Activated naive CD8-positive, alpha-beta T cell (primary cell): ENCODE measurements around the gene MT1G.

ENCODE experiments used
- H3K27ac Mint-ChIP-seq: one replicate; pipeline ENCODE4 v1.8.0; 2021; ENCODE audit warnings: mixed read lengths
- H3K27me3 Mint-ChIP-seq: one replicate; pipeline ENCODE4 v1.8.0; 2021; ENCODE audit warnings: mixed read lengths
- H3K36me3 Mint-ChIP-seq: one replicate; pipeline ENCODE4 v1.8.0; 2021; ENCODE audit warnings: mixed read lengths
- H3K4me1 Mint-ChIP-seq: one replicate; pipeline ENCODE4 v1.8.0; 2021; ENCODE audit warnings: low read depth, mixed read lengths
- H3K4me3 Mint-ChIP-seq: one replicate; pipeline ENCODE4 v1.8.0; 2021; ENCODE audit warnings: mild to moderate bottlenecking, mixed read lengths
- H3K9me3 Mint-ChIP-seq: one replicate; pipeline ENCODE4 v1.8.0; 2021; ENCODE audit warnings: low read depth, mixed read lengths

MT1G gene

DNA sequence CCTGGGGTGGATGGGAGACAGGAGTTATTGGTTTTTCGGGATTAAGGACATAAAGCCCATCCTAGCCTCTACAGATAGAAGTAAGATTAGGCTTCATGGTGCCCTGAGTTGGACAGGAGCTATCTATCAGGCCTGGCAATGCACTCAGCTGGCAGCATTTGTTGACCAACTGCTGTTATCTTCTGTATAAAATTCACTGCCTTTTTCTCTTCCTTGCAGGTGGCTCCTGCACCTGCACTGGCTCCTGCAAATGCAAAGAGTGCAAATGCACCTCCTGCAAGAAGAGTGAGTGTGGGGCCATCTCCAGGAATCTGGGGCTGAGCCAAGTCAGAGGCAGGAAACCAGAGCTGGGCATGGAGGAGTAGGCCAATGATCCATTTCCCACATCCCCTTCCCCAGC is 28.8 kb downstream of the MT1G start:
- peaks cover 41% of the 10 kb centered on the region for H3K4me1 Mint-ChIP-seq
- peaks cover 33% of the 10 kb centered on the region for H3K27me3 Mint-ChIP-seq
- H3K27ac Mint-ChIP-seq: no peak overlapping the region
- H3K9me3 Mint-ChIP-seq: no peaks in the 10 kb centered on the region
- no peak overlapping the region for H3K4me3 Mint-ChIP-seq
- no peaks in the 10 kb centered on the region for H3K36me3 Mint-ChIP-seq

DNA sequence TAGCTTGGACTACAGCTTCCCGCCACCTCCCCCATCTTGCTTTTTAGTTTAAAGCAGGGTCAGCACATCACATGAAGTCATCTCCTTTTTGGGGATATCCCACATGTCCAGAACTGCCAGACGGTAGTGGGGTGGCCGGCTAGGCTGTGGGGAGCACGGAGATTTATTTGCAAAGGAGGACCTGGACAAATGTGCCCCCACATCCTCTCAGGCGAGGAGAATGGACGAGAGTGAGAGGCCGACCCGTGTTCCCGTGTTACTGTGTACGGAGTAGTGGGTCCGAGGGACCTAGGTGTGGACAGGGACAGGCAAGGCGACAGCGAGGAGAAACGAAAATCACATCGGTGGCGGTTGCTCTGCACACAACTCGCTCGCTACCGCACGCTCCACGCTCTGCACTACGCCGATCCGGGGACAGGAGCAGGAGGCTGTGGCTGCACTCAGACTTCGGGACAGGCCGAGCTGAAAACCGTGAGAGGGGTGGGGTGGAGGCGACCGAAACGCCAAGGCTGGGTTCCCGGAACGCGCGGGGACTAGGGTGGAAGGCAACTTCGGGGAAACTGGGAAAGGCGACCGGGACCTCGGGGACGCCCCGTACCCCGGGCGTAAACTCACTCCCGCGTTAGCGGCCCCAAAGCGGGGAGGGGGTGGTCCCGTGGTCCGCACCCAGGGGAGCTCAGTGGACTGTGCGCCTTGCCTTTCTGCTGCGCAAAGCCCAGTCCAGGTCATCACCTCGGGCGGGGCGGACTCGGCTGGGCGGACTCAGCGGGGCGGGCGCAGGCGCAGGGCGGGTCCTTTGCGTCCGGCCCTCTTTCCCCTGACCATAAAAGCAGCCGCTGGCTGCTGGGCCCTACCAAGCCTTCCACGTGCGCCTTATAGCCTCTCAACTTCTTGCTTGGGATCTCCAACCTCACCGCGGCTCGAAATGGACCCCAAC is 29.8 kb downstream of the MT1G start, which contains the start of gene MT1A:
Gene MT1A, plus strand, starts transcription at position 853 of the 937 bp plus-strand sequence. Its CDS starts 73 bp downstream, at position 926.
- H3K27me3 Mint-ChIP-seq: peaks cover 41% of the 10 kb centered on the region
- no peak within 1 kb of the TSS for H3K27ac Mint-ChIP-seq
- peaks cover 34% of the 10 kb centered on the region for H3K4me1 Mint-ChIP-seq
- no peaks in the 10 kb centered on the region for H3K36me3 Mint-ChIP-seq
- no peaks in the 10 kb centered on the region for H3K9me3 Mint-ChIP-seq
- peak within 1 kb of the TSS; percentile 68 for H3K4me3 Mint-ChIP-seq

DNA sequence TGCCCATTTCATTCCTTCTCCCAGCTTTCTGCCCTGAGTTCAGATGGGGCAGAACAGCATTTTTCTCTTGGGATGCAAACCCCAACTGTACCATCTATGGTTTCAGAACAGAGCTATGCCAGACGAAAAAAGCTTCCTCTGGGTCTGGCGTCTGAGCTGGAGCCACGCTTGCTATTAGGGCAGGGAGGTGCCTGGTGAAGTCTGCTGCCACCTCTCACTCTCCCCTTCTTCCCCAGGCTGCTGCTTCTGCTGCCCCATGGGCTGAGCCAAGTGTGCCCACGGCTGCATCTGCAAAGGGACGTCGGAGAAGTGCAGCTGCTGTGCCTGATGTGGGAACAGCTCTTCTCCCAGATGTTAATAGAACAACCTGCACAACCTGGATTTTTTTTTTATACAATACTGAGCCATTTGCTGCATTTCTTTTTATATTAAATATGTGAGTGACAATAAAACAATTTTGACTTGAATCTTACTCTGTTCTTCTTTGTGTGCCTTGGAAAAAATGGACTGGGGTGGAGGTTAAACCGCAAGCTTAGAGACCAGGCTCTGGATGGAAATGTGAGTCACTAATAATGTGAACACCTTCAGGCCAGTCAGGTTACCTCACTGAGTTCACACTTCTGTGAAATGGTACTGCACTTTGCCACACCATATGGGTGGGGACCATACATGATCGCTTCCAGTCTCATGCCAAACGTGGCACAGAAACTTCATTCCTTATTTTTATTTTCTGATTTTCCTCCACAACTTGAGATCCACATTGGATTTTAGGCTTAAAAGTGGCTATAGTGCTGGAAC is 31.1 kb downstream of the MT1G start:
- Mint-ChIP-seq H3K9me3 (no peaks in the 10 kb centered on the region), H3K36me3 (no peaks in the 10 kb centered on the region), H3K27ac (no peak overlapping the region), H3K4me3 (peak overlapping the region; percentile 74), H3K4me1 (peaks cover 30% of the 10 kb centered on the region), H3K27me3 (peaks cover 45% of the 10 kb centered on the region)

DNA sequence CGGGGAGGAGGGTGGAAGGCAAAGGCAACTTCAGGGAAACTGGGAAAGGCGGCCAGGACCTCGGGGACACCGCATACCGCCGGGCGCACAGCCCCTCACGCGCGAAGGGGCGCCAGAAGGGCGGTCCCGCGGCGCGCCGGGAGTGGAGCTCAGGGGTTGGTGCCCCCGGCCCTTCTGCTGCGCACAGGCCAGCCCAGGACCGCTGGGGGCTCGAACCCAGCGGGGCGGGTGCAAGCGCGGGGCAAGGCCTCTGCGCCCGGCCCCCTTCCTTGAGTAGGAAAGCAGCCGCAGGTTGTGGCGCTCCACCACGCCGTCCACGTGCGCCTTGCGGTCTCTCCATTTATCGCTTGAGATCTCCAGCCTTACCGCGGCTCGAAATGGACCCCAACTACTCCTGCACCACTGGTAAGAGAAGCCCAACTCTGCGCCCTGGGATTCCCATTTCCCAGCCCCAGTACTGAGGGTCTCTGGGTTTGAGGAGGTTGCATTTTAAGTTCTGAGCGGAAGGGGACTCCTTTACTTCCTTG is 32.4 kb downstream of the MT1G start:
- H3K27me3 Mint-ChIP-seq: peaks cover 55% of the 10 kb centered on the region
- H3K9me3 Mint-ChIP-seq: no peaks in the 10 kb centered on the region
- H3K27ac Mint-ChIP-seq: no peak overlapping the region
- H3K36me3 Mint-ChIP-seq: no peaks in the 10 kb centered on the region
- H3K4me3 Mint-ChIP-seq: peak overlapping the region; percentile 84
- H3K4me1 Mint-ChIP-seq: peaks cover 35% of the 10 kb centered on the region

DNA sequence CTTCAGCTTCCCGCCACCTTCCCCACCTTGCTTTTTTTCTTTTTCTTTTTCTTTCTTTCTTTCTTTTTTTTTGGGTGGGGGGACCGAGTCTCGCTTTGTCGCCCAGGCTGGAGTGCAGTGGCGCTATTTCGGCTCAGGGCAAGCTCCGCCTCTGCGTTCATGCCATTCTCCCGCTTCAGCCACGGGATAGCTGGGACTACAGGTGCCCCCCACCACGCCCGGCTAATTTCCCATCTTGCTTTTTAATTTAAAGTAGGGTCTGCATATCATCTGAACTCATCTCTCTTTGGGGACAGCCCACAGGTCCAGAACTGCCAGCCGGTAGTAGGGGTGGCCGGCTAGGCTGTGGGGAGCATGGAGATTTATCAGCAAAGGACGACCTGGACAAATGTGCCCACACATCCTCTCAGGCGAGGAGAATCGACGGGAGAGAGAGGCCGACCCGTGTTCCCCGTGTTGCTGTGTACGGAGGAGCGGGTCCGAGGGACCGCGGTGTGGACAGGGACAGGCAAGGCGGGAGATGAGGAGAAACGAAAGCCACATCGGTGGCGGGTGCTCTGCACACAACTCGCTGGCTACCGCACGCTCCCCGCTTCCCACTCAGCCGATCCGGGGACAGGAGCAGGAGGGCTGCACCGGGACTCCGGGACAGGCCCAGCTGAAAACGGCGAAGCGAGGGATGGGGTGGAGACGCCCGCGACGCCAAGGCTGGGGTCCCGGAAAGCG is 33.0 kb downstream of the MT1G start:
- Mint-ChIP-seq H3K27ac (peak overlapping the region; percentile 16), H3K27me3 (peaks cover 51% of the 10 kb centered on the region), H3K4me1 (peaks cover 35% of the 10 kb centered on the region), H3K36me3 (no peaks in the 10 kb centered on the region), H3K4me3 (peak overlapping the region; percentile 84), H3K9me3 (no peaks in the 10 kb centered on the region)

DNA sequence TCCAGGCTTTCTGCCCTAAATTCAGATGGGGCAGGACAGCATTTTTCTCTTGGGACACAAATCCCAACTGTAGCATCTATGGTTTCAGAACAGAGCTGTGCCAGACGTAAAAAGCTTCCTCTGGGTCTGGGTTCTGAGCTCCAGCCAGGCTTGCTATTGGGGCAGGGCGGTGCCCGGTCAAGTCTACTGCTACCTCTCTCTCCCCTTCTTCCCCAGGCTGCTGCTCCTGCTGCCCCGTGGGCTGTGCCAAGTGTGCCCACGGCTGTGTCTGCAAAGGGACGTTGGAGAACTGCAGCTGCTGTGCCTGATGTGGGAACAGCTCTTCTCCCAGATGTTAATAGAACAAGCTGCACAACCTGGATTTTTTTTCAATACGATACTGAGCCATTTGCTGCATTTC is 34.3 kb downstream of the MT1G start:
- no peaks in the 10 kb centered on the region for H3K9me3 Mint-ChIP-seq

DNA sequence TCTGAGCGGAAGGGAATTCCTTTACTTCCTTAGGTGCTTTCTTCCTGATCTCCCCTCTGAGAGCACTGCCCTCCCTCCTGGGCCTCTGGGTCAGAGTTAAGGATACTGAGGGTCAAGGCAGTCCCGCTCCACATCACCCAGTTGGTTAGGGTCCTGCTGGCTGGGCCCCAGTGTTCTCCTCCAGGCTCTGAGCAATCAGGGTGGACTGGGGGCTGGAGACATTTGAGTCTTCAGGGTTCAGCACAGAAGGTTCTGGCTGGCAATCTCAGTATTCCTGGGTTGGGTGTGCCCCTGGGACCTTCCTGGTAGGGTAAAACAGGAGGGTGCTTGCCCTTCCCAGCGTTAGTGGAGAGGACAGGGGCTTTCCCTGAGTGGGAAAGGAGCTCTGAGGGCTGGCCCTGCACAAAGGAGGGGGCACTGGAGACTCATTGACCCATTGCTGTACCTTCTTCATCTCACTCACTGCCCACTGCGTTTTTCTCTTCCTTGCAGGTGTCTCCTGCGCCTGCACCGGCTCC is 35.0 kb downstream of the MT1G start:
- H3K27me3 Mint-ChIP-seq: peaks cover 46% of the 10 kb centered on the region

More for the DNA sequence above, 34.3 kb downstream of the MT1G start:
- no peak overlapping the region for H3K4me3 Mint-ChIP-seq
- no peaks in the 10 kb centered on the region for H3K36me3 Mint-ChIP-seq
- H3K27me3 Mint-ChIP-seq: peaks cover 47% of the 10 kb centered on the region
- peaks cover 33% of the 10 kb centered on the region for H3K4me1 Mint-ChIP-seq
- no peak overlapping the region for H3K27ac Mint-ChIP-seq

DNA sequence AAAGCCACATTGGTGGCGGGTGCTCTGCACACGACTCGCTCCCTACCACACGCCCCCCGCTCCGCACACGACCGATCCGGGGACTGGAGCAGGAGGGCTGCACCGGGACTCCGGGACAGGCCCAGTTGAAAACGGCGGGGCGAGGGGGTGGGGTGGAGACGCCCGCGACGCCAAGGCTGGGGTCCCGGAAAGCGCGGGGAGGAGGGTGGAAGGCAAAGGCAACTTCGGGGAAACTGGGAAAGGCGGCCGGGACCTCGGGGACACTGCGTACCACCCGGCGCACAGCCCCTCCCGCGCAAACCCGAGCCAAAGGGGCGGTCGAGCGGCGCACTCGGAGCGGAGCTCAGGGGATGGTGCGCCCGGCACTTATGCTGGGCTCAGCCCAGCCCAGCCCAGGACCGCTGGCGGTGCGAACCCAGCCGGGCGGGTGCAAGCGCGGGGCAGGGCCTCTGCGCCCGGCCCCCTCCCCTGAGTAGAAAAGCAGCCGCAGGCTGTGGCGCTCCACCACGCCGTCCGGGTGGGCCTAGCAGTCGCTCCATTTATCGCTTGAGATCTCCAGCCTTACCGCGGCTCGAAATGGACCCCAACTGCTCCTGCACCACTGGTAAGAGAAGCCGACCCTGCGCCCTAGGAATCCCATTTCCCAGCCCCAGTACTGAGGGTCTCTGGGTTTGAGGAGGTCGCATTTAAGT is 35.6 kb downstream of the MT1G start, which contains the start of gene MT1M:
Gene MT1M, plus strand, starts transcription at position 504 of the 692 bp plus-strand sequence. Its CDS starts 73 bp downstream, at position 577.
- peaks cover 25% of the 10 kb centered on the region for H3K4me1 Mint-ChIP-seq
- H3K9me3 Mint-ChIP-seq: no peaks in the 10 kb centered on the region
- H3K27me3 Mint-ChIP-seq: peaks cover 42% of the 10 kb centered on the region
- H3K36me3 Mint-ChIP-seq: no peaks in the 10 kb centered on the region
- no peak within 1 kb of the TSS for H3K27ac Mint-ChIP-seq
- H3K4me3 Mint-ChIP-seq: peak within 1 kb of the TSS; percentile 83

More for the DNA sequence above, 35.0 kb downstream of the MT1G start:
- Mint-ChIP-seq H3K36me3 (no peaks in the 10 kb centered on the region), H3K9me3 (no peaks in the 10 kb centered on the region), H3K4me3 (peak overlapping the region; percentile 68), H3K4me1 (peaks cover 30% of the 10 kb centered on the region), H3K27ac (no peak overlapping the region)

DNA sequence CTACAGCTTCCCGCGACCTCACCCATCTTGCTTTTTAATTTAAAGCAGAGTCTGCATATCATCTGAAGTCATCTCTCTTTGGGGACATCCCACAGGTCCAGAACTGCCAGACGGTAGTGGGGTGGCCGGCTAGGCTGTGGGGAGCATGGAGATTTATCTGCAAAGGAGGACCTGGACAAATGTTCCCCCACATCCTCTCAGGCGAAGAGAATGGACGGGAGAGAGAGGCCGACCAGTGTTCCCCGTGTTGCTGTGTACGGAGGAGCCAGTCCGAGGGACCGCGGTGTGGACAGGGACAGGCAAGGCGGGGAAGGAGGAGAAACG is 36.1 kb downstream of the MT1G start:
- Mint-ChIP-seq H3K27me3 (peaks cover 40% of the 10 kb centered on the region), H3K9me3 (no peaks in the 10 kb centered on the region), H3K4me1 (peaks cover 26% of the 10 kb centered on the region), H3K4me3 (peak overlapping the region; percentile 83), H3K36me3 (no peaks in the 10 kb centered on the region), H3K27ac (no peak overlapping the region)

DNA sequence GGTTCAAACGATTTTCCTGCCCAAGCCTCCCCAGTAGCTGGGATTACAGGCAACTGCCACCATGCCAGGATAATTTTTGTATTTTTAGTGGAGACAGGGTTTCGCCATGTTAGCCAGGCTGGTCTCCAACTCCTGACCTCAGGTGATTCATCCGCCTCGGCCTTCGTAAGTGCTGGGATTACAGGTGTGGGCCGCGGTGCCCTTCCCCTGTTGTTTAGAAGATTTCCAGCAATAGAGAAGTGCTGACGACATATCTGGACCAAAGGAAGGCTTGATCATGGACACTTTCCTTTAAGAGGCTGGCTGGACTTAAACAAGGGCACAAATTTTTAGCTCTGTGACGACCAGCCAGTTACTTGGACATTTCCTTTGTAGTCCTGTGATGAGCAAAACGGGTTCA is 36.7 kb downstream of the MT1G start:
- Mint-ChIP-seq H3K27me3 (peaks cover 36% of the 10 kb centered on the region), H3K27ac (no peak overlapping the region), H3K4me3 (peak overlapping the region; percentile 83)

DNA sequence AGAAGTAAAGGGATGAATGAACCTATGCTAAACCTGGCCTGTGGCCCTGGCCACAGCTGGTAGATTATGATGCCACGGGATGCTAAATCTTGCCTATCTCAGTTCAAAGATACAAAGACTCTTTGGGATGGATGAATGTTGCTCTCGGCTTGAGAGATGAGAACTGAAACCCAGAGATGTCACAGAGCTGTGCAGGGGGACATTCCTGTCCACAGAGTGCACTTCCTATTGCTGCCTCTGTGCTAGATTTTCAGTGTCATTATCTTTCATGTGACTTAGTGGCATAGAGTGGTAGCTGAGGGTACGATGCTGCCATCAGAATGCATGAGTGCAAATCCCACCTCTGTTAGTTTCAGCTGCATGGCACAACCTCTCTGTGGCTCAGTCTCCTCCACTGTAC is 37.7 kb downstream of the MT1G start:
- Mint-ChIP-seq H3K27me3 (peaks cover 32% of the 10 kb centered on the region), H3K27ac (no peak overlapping the region), H3K36me3 (no peaks in the 10 kb centered on the region), H3K4me1 (peaks cover 26% of the 10 kb centered on the region), H3K9me3 (no peaks in the 10 kb centered on the region), H3K4me3 (no peak overlapping the region)

More for the DNA sequence above, 36.7 kb downstream of the MT1G start:
- Mint-ChIP-seq H3K9me3 (no peaks in the 10 kb centered on the region), H3K4me1 (peaks cover 25% of the 10 kb centered on the region), H3K36me3 (no peaks in the 10 kb centered on the region)

DNA sequence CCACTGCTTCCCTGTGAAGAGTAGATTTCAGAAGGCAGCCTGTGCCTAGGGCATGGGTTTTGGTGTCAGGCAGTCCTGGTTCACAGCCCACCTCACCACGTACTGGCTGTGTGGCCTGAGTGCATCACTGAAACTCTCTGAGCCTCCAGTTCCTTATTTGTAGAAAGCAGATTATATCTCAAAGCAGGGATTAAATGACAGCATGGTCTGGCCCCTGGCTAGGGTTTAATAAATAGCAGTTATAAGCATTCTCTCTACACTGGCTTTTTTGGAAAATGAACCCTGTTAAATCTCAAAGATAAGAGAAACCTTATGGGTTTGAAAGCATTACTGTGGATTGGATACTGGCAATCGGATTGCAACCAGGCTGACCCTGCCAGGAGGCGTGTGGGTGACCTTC is 38.3 kb downstream of the MT1G start:
- peaks cover 24% of the 10 kb centered on the region for H3K4me1 Mint-ChIP-seq
- H3K27me3 Mint-ChIP-seq: peaks cover 26% of the 10 kb centered on the region
- no peak overlapping the region for H3K27ac Mint-ChIP-seq
- no peaks in the 10 kb centered on the region for H3K36me3 Mint-ChIP-seq
- H3K4me3 Mint-ChIP-seq: no peak overlapping the region
- no peaks in the 10 kb centered on the region for H3K9me3 Mint-ChIP-seq

DNA sequence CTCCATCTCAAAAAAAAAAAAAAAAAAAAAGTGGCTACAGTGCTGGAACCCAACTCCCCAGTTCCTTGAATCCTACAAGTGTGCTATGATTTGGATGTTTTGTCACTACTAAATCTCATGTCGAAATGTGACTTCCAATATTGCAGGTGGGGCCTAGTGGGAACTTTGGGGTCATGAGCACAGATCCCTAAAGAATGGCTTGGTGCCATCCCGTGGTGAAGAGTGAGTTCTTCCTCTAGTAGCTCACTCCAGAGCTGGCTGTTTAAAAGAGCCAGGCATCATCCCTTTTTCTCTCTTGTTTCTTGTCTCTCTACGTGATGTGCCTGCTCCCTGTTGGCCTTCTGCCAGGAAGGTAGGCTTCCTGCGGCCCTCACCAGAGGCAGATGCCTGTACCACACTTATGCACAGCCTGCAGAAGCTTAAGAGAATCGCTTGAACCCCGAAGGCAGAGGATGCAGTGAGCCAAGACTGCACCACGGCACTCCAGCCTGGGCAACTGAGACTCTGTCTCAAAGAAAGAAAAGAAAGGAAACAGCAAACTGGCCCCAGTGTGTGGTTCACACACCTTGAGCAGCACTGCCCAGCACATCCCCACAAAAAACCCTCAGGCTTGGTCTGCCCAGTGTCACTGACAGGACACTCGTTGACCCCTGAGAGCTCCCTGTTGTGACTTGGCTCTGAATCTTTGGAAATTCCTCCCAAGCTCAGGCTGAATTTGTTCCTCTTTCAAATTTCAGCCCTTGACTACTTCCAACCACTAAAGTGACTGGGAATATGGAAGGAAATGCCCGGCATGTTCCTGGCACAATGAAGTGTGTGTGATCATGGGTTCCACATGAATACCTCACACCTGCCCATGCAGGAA is 39.1 kb downstream of the MT1G start:
- Mint-ChIP-seq H3K4me3 (peak overlapping the region; percentile 32), H3K27ac (no peak overlapping the region), H3K27me3 (peaks cover 20% of the 10 kb centered on the region), H3K4me1 (peaks cover 27% of the 10 kb centered on the region), H3K9me3 (no peaks in the 10 kb centered on the region), H3K36me3 (no peaks in the 10 kb centered on the region)
